VCaP (cell line): ENCODE results near the gene EPN3.

Experiments
- H3K27ac ChIP-seq: fragments of 450-650 bp; 2 replicates; pipeline ENCODE4 v1.5.1; 2017
- TF ChIP-seq, protein P1 (sequence below): fragments of 450-650 bp; conservative IDR thresholded peaks from 2 replicates; pipeline ENCODE4 v1.5.1; 2017; ENCODE audit warnings: mild to moderate bottlenecking, moderate library complexity

The EPN3 gene

DNA sequence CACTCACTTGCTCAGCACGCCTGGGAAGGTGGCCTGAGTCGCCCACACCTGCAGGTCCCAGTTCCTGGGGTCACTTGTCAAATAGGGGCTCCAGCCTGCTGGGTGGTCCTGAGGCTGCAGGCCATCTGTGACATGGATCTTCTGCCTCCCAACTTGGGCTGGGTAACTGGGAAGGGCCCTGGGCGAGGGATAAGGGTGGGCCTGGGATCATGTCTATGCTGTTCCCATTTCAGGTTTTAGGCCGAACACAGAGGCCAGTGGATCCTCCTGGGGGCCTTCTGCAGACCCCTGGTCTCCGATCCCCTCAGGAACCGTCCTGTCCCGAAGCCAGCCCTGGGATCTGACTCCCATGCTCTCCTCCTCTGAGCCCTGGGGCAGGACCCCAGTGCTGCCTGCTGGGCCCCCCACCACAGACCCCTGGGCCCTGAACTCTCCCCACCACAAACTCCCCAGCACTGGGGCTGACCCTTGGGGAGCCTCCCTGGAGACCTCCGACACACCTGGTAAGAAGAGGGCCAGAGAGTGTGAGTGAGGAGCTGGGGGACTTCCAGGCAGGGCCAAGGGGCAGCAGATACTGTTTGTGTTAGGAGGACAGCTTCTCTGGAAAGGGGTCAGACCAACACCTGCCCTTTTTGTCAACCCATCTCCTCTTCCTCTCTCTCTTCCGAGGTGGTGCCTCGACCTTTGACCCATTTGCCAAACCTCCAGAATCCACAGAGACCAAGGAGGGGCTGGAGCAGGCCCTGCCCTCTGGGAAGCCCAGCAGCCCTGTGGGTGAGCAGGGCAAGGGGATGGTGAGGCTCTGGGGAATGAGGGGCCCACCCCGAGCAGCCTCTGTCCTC lies 8.2 kb downstream of the EPN3 start:
- H3K27ac ChIP-seq, result peak overlapping the region; percentile 100
- TF ChIP-seq, protein P1, sequence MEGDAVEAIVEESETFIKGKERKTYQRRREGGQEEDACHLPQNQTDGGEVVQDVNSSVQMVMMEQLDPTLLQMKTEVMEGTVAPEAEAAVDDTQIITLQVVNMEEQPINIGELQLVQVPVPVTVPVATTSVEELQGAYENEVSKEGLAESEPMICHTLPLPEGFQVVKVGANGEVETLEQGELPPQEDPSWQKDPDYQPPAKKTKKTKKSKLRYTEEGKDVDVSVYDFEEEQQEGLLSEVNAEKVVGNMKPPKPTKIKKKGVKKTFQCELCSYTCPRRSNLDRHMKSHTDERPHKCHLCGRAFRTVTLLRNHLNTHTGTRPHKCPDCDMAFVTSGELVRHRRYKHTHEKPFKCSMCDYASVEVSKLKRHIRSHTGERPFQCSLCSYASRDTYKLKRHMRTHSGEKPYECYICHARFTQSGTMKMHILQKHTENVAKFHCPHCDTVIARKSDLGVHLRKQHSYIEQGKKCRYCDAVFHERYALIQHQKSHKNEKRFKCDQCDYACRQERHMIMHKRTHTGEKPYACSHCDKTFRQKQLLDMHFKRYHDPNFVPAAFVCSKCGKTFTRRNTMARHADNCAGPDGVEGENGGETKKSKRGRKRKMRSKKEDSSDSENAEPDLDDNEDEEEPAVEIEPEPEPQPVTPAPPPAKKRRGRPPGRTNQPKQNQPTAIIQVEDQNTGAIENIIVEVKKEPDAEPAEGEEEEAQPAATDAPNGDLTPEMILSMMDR, result no peak

DNA sequence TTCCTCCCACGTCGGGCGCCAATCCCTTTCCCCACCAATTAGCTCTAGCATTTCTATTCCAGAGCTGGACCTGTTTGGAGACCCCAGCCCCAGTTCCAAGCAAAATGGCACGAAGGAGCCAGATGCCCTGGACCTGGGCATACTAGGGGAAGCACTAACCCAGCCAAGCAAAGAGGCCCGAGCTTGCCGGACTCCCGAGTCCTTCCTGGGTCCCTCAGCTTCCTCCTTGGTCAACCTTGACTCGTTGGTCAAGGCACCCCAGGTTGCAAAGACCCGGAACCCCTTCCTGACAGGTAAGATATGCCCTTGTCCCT lies 8.8 kb downstream of the EPN3 start:
- peak overlapping the region; percentile 100 for H3K27ac ChIP-seq

DNA sequence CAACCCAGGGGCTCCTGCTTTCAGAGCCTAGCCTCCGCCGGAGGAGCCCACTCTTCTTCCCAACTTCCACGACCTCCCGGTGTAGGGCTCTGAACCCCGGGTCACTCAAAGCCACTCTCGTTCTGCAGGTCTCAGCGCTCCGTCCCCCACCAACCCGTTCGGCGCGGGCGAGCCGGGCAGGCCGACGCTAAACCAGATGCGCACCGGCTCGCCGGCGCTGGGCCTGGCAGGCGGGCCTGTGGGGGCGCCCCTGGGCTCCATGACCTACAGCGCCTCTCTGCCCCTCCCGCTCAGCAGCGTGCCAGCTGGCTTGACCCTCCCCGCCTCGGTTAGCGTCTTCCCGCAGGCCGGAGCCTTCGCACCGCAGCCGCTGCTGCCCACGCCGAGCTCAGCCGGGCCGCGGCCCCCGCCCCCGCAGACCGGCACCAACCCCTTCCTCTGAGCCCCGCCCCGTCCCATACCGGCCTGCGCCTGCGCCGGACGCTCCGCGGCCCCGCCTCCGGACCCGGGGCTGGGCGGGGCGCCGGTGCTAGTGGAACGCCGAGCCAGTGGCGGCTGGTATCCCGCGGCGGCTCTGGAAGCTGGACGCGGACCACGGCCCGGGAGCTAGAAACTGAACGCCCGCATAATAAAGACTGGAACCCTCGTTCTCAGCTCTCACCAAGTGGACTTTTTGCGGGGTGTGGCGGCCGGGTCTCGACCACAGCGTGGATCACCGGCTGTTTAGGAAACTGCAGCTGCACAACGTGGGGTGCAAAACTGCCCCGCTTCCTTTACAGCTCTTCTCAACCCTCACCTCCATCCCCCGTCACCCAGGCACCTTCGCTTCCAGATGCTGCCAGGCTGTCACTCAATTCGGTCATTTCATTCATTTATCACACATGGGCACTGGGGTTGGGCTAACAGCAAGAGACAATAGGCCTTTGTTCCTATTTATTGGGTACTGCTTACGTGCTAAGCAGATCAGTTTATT lies 9.5 kb downstream of the EPN3 start:
- TF ChIP-seq, protein P1, result no peak
- peak overlapping the region; percentile 100 for H3K27ac ChIP-seq

More for the DNA sequence above, 8.8 kb downstream of the EPN3 start:
- TF ChIP-seq, protein P1, result no peak

DNA sequence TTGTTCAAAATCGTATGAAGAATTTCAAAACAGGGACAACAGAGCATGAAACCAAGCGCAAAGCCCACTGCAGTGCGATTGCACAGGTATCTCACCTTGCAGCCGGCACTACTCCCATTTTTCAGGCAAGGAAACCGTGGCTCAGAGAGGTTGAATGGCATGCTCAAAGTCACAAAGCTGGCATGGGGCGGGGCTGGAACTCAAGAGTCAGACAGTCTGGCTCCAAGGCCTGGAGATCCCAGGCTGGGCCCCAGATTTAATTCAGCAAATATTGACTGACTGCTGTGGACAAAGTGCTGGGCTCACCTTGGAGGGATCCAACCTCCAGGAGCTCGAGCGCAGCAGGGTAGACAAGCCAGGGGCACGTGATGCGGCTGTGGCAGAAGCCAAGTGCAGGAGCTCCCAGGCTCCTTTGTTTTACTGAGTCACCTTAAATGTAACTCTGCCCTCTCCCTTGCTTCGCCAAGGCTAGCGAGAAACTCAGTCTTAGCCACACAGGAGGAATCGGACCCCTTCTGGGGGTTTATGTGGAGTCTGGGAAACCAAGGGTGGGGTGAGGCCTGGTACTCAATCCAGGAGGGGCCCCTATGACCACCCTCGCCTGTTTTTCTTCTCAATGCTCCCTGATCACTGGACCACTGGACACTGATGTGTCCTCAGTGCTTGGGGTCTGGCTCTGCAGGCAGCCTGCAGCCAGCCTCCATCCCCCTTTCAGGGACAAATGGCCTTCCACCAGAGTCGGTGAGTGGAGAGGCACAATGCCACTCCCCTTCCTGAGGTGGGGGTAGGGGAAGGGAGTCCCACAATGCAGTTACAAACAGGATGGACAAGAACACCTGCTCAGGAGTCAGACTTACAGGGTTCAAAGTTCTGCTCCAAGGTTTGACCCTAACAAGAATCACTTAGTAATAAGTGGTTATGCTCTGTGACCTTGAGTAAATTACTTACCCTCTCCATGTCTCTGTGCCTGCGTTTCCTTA lies 10.6 kb downstream of the EPN3 start:
- TF ChIP-seq, protein P1, result no peak
- H3K27ac ChIP-seq, result peak overlapping the region; percentile 100

DNA sequence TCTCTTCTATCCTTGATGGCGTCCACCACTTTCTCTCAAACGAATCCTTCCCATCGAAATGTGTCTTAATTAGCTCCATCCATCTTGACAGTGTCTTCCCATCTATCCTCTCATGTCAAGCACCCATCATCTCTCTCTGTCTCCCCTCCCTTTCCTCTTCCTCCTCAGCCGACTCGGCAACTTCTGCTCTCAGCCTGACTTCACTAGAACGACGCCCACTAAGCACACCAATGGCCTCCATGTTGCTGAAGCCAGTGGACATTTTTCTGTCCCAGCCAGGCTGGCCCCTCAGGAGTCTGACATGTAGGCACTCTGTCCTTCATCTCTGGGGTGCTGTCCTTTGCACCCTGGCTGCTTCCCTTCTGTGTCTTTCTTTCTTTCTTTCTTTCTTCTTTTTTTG lies 12.0 kb downstream of the EPN3 start:
- TF ChIP-seq, protein P1, result no peak
- H3K27ac ChIP-seq, result peak overlapping the region; percentile 100; the same call in 1 of the 2 replicates

DNA sequence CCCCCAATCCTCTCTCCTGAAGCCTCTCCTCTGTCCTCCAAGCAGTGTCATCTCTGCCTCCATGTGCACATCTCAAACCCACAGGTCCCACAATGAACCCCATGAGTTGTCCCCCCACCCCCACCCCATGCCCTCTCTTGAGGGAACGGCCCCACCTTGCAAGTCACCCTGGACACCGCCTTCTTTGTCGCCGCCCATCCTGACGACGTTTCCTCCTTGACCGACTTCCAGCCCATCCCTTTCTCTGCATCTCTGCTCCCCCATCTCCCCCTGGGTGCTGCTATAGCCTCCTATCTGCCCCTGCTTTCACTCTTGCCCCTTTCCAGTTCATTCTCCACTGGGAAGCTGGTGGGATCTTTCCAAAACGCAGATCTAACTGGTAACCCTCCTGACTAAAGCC lies 12.8 kb downstream of the EPN3 start:
- no peak overlapping the region; the same call in 1 of the 2 replicates for H3K27ac ChIP-seq
- TF ChIP-seq, protein P1, result no peak
